HG03108 (cell line): Measurements from ENCODE around the gene MTERF4.
"Not testable (repeated sequence)": the region's sequence is repeated elsewhere in the genome, so short reads cannot be mapped to it uniquely, and the experiment has no call there.

Experiments used
- ATAC-seq: cut with Tn5 transposase; IDR thresholded peaks from one replicate; pipeline ENCODE4 v1.9.1; 2021; ENCODE audit warnings: moderate library complexity; ENCODE audit not compliant: unreplicated experiment

The MTERF4 gene

GRCh38 chr2:241112046-241112445, 10.0 kb upstream of the MTERF4 start:
- no peak for ATAC-seq

DNA sequence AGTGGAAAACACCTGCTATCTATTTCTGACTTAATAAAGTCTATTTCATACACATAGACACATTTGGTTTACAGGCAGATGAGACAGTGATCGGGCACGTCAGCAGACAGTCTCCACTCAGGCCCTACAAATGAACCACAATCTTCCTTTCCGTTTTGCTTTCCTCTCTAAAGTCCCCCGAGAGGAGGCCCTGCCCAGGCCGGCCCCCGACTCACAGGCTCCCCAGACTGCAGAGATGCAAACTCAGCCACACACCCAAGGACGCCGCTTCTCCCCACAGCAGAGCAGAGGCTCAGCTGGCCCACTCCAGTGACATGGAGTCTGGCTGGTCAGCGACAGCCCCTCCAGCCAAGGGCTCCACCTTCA, 9.3 kb upstream of the MTERF4 start:
- ATAC-seq = peak; percentile 42

- peak; percentile 30 for ATAC-seq
Measured at GRCh38 chr2:241110607-241111439, 8.7 kb upstream of the MTERF4 start.

DNA sequence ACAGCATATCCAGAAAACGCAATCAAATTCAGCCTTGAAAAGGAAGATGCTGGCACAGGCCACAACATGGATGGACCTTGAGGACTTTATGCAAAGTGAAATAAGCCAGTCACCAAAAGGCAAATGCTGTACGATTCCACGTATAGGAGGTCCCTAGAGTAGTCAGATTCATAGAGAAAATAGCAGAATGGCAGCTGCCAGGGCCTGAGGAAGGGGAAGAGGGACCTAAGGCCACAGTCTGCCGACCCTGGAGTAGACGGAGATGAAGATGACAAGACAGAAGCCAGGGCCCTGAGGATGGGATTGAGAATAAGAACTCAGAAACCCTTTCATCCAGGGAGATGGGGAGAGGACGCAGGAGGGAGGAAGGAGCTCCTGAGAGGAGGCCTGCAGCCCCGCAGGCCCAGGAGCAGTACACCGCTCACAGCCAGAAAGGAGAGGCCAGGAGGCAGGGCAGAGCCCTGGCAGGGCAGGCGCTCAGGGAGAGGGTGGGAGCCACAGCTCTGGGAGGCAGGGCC, 8.1 kb upstream of the MTERF4 start:
- ATAC-seq = no peak

- no peak for ATAC-seq
Measured at GRCh38 chr2:241109210-241110088, 7.4 kb upstream of the MTERF4 start.

DNA sequence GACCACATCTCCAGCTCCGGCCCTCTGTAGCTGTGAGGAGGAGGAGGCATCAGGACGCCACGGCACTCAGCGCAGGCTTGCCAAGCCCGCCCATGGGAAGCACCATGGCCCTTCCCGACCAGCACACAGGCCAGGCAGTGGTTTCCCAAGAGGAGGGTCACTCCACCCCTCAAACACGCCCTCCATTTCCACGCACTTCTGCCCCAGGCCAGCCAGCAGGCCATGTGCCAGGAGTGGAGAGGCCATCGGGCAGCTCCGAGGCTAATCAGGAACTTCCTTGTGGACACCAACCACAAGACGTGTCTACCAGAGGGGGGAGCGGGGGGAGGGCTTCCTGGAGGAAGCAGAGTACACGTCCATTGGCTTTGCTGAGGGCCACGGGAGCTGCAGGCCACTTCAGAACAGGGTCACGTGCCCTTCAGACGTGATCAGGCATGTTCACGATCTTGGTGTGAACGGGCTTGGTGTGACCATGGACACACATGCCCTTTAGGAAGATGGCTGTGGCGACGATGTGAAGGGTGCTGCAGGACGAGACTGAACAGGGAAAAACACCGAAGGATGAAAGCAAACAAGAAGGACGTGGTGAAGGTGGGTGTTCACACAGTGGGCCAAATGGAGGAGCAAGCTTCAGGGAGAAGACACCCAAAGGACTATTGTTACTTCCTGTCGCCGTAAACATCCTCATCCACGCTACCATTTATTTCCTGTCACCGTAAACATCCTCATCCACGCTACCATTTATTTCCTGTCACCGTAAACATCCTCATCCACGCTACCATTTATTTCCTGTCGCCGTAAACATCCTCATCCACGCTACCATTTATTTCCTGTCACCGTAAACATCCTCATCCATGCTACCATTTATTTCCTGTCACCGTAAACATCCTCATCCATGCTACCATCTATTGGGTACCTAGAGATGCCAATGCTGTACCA, 6.5 kb upstream of the MTERF4 start:
- no peak for ATAC-seq

DNA sequence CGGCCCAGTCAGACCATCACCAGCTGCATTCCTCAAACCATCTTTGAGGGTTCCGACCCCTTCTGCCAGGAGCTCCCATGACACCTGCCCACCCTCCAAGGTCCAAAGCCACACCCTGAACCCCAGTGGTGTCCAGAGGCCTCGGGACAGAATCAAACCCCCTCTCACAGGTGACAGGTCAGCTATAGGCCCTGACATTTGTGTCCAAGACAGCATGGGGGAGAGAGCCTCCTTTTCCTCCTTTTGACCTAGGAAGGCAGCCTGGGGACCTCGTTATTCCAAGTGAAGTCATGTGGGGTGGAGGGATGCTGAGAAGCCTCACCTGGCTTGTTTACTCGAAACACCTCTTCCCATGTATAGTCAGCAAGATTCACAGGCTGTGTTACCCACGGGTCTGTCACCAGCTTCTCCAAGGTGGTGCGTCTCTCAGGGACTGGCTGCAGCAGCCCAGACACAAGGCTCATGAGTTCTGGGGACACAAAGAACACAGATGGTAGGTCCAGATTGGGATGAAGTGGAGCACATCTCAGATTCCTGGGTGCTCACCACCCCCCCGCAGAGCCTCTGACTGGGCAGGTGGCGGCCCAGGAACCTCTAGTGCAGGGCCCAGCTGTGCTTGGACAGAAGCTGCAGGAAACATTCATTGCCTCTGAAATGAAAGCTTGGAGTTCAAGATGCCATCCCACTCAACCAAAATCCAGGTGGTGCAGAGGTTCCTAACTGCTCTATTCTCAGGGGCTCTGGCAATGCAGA, 5.1 kb upstream of the MTERF4 start:
- ATAC-seq = no peak

DNA sequence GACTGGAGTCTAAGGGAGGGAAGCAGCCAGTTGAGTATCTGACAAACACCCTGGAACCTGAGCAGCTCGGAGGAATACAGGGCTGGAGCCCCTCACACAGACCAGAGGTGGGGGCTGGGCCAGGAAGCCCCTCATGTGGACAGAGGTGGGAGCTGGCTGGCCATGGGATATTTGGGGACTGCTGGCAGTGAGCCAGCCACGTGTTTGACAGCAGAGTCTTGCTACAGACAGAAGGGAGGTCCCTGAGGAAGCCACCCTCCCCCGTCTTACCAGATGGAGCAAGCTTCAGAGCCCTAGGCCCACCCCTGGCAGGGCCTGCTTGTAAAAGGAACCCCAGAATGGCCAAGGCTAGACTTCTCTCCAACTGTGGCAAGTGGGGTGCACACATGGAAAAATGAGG, 3.6 kb upstream of the MTERF4 start:
- ATAC-seq = no peak

DNA sequence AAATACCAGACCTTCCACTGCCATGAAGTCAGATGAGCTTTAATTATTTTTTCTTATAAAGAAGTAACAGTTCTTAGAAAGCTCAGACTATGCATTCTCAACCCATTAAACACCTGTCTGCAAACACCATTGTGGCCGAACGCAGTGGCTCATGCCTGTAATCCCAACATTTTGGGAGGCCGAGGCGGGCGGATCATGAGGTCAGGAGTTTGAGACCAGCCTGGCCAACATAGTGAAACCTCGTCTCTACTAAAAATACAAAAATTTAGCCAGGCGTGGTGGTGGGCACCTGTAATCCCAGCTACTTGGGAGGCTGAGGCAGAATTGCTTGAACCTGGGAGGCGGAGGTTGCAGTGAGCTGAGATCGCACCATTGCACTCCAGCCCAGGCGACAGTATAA, 2.5 kb upstream of the MTERF4 start:
- ATAC-seq = not testable (repeated sequence)

DNA sequence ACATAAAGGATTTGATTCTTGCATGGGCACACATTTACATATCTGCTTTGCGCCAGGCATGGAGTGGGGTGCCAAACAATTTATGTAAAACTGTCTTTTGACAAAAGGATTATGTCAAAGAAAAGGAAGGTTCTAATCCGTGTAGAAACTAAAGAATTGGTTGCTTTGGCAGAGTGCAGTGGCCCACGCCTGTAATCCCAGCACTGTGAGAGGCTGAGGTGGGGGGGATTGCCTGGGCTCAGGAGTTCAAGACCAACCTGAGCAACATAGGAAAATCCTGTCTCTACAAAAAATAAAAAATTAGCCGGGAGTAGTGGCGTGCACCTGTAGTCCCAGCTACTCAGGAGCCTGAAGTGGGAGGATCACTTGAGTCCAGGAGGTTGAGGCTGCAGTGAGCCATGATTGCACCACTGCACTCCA, 1.1 kb upstream of the MTERF4 start:
- ATAC-seq = no peak

- no peak for ATAC-seq
Measured at GRCh38 chr2:241099246-241099645, 2.8 kb downstream of the MTERF4 start.

DNA sequence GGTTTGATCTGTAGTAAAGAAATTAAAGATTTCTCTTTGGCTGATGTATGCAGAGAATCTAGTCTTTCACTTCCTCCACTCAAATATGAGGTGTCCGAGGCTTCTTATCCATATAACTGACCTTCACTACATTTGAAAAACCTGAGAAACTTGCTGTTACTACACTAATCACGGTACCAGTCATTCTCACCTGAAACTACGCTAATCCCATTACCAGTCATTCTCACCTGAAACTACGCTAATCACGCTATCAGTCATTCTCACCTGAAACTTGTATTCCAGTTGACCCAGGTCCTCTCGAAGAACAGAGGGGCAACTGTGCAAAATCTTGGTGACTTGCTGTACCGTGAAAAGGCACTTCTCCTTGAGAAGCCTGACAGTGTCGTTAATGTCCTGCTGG, 5.1 kb downstream of the MTERF4 start:
- ATAC-seq = peak; percentile 37

- ATAC-seq = no peak
Measured at GRCh38 chr2:241095594-241096290, 6.3 kb downstream of the MTERF4 start.

DNA sequence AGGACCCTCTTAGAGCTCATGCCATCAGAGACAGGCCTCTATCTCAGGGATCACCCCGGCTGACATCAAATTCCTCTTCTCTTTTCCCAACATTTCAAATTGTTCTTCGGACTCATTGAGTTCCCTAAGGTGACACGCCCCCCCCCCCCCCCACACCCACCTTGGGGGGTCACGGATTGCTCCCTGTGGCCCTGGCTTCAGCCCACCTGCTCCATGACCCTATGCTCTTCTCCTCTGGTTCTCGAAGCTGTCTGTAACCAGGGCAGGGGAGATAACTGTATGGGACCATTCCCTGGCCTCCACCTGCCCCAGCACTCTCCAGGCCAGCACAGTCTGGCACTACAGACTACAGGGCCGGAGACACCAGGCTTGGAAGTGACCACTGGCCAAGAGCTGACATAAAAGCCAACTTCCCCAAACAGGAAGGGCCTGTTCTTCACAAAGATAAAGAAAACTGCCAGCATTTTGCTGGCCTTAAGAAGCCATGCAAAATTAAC, 7.1 kb downstream of the MTERF4 start:
- ATAC-seq = no peak

DNA sequence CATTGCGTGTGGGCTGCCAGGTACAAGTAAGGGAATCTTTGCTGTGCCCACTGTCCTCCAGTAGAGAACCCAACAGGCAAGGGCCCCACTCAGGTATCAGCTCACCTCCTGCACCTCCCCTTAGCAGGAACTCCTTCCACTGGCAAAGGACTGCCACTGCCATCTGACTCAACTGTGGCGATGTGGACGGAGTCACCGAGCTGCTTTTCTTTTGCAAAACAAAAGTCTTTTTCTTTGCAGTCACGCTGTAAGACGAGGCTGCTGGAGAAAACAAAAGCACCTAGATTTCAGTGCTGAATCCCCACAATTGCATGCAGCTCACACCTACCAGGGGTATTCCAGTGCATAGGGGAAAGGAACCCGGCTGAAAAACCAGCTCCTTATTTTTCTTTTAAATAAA, 7.9 kb downstream of the MTERF4 start:
- ATAC-seq = no peak

GRCh38 chr2:241093133-241093781, 8.8 kb downstream of the MTERF4 start:
- not testable (repeated sequence) for ATAC-seq

DNA sequence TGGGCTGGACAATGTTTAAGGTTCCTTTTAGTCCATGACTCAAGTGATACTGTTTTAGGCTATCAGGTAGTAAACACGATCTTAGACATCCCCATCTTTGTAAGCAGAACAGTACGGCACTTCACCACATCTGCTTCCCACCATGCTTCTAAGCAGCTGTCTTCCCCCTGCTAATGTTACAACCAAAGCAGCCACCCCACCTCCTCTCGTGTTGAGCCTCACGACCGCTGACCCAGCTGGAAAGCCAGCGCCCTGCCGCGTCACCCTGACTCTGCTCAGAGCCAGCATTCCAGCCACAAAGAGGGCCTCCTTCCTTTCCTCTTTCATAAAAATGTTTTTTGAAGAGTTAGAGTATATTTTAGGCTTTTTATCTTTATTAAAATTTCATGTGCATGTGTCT, 9.4 kb downstream of the MTERF4 start:
- no peak for ATAC-seq

DNA sequence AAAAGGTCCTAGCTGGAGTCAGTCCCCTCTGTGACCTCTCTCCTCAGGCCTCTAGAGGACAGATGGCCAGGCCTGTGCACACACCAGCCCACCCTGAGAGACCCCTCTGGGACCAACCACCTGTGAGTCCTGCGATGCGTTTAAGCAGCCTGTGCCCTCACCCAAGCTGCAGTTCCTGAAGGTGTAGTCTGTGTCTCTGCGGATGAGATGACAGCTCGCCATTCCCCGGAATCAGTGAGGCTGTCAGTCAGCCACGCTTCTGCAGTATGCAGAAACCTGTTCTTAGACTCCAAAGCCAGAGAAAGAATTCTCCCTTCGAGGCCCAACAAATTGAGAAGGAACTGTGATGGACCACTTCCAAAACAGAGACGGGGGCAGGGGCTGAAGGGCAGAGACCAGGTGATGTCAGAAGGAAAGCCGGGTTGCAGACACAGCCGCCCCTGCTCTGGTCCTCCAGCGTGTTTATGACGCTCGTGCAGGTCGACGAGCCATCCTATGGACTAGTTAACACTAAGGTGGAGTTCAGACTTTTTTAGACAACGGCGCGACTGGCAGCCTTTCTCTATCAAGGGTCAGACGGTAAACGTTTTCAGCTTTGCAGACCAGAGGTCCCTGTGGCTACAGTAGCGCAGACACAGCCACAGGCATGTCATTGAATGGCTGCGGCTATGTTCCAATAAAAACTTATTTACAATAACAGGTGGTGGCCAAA, 10.2 kb downstream of the MTERF4 start:
- no peak for ATAC-seq
